ENCODE results near the gene BRPF3. TPM values are rescaled to one million over a fixed set of nuclear protein-coding genes. Genes with fewer than 3 reads are reported as not detected.

BRPF3 gene
- total RNA-seq, 1 experiment from 2014 or later = 14.3 TPM

GRCh38 chr6:36280983-36281382 lies 84.4 kb downstream of the BRPF3 start:
- no peaks in the 10 kb centered on the region for H4K20me1 ChIP-seq (ENCODE audit: low read length)
- H3K27ac ChIP-seq (ENCODE audit: low read length) = no peak overlapping the region
- POLR2A ChIA-PET (ENCODE audit: unreplicated experiment) = no interaction called here
- no peaks in the 10 kb centered on the region for H3K79me2 ChIP-seq (ENCODE audit: low read length)
- no TSS peak for BruUV-seq (replicated peaks)
- H3K9me3 ChIP-seq (ENCODE audit: low read length) = no peaks in the 10 kb centered on the region
- H3K9ac ChIP-seq (ENCODE audit: low read length) = no peak overlapping the region
- H3K9me2 ChIP-seq (replicated peaks; ENCODE audit: low read length) = no peaks in the 10 kb centered on the region
- DNase-seq = no peak
- no peaks in the 10 kb centered on the region for H3K4me1 ChIP-seq (ENCODE audit: insufficient read depth, low read length)
- H3K27me3 ChIP-seq (ENCODE audit: low read length) = peaks cover 47% of the 10 kb centered on the region
- no peak overlapping the region for H3K4me3 ChIP-seq (ENCODE audit: low read length)
- no peak for ATAC-seq
- CTCF ChIA-PET = no interaction called here
- no peak overlapping the region for H3K4me2 ChIP-seq (ENCODE audit: low read length)
- H3F3A ChIP-seq (ENCODE audit: low read length, unreplicated experiment) = no peaks in the 10 kb centered on the region
- no peak for TF ChIP-seq EZH2phosphoT487 (IDR thresholded peaks at IDR 0.05; ENCODE audit: borderline replicate concordance, low read length)
- intact Hi-C loops (cut with micrococcal nuclease) = no loop called here
- H3K36me3 ChIP-seq (ENCODE audit: low read depth, low read length) = no peaks in the 10 kb centered on the region
- H2AFZ ChIP-seq (ENCODE audit: low read length) = no peak overlapping the region

Other genes with a start within 250 kb of the BRPF3 start
- not detected in 2 replicates for gene SLC26A8, start 172.1 kb upstream of the BRPF3 start, total RNA-seq (2014; rRNA removed)
- gene MAPK14, start 168.9 kb upstream of the BRPF3 start, total RNA-seq (2014; rRNA removed) = 53.7 and 56.8 TPM in 2 replicates
- 36.9 and 41.4 TPM in 2 replicates for gene MAPK13, start 66.2 kb upstream of the BRPF3 start, total RNA-seq (2014; rRNA removed)
- gene PNPLA1, start 73.3 kb downstream of the BRPF3 start, total RNA-seq (2014; rRNA removed) = 0.29 TPM in 1 of 2 replicates, not detected in the other
- not detected in 2 replicates for gene BNIP5, start 140.1 kb downstream of the BRPF3 start, total RNA-seq (2014; rRNA removed)
- gene ETV7, start 190.9 kb downstream of the BRPF3 start, total RNA-seq (2014; rRNA removed) = not detected in 2 replicates
- not detected in 2 replicates for gene PXT1, start 246.1 kb downstream of the BRPF3 start, total RNA-seq (2014; rRNA removed)
- 20.8 and 26.5 TPM in 2 replicates for gene KCTD20, start 246.3 kb downstream of the BRPF3 start, total RNA-seq (2014; rRNA removed)